M059J (cell line): ENCODE data around the gene ID4. TPM values are rescaled to one million over a fixed set of nuclear protein-coding genes. Genes with fewer than 3 reads are reported as not detected.

Experiments
- DNase-seq: peaks from one replicate; pipeline ENCODE4 v3.0.0-alpha.2; 2012; ENCODE audit warnings: low read depth
- total RNA-seq: library from RNA; depleted of rRNA; stranded (reverse); fragments of >200 nt; shearing (Covaris generic); gene quantifications from 2 replicates; pipeline ENCODE4 v1.2.3, GENCODE V29; 2014; rRNA removed

Gene ID4, protein sequence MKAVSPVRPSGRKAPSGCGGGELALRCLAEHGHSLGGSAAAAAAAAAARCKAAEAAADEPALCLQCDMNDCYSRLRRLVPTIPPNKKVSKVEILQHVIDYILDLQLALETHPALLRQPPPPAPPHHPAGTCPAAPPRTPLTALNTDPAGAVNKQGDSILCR
- total RNA-seq: 5.2 and 8.5 TPM in 2 replicates

DNA sequence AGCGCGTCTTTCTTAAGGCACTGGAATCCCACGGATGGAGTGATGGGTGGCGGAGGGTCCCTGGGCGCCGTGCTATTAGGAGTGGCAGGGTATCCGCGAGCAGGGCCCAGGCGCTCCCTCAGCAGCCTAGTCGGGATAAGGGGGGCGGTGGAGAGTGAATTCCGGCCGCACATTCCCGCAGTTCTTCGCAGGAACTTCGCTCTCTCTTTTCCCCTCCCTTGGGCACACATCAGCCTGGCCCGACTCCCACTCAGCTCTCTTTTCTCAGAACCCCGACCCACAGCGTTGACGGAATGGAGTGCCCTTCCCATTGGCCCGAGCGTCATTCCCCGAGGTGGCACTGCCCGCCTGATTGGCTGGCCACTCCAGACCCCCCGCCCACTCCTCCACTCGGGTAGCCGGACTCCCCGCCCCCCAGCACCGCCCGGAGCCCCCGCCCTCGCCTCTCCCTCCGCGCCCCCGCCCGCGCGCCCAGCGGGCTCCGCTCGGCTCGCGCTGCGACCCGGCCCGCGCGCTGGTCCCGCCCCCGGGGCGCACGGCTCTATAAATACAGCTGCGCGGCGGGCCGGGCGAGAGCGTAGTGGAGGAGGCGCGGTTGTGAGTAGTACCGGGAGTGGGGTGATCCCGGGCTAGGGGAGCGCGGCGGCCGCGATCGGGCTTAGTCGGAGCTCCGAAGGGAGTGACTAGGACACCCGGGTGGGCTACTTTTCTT is at the start of gene ID4:
ID4 (plus strand) TSS at position 572 of the 712 bp plus-strand sequence. CDS start 385 bp downstream, outside the sequence.
- DNase-seq: peak; percentile 94

DNA sequence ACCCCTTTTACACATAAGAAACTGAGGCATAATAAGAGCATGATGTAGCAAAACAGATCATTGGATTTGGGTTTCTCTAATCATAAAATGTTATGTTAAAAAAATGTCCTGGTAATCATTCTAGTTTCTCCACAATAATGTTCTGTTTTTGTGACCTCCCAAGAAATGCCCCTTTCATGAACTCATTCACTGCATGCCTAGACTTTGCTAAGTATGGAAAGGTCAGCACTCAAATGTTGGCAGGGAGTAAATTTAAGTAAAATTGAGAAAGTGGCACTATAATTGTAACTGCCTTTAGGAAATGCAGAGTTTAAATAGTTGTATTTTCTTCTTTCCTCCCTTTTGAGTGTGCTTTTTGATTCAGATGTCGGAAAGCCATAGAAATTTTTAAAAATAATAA is 48.5 kb upstream of the ID4 start:
- no peak for DNase-seq

DNA sequence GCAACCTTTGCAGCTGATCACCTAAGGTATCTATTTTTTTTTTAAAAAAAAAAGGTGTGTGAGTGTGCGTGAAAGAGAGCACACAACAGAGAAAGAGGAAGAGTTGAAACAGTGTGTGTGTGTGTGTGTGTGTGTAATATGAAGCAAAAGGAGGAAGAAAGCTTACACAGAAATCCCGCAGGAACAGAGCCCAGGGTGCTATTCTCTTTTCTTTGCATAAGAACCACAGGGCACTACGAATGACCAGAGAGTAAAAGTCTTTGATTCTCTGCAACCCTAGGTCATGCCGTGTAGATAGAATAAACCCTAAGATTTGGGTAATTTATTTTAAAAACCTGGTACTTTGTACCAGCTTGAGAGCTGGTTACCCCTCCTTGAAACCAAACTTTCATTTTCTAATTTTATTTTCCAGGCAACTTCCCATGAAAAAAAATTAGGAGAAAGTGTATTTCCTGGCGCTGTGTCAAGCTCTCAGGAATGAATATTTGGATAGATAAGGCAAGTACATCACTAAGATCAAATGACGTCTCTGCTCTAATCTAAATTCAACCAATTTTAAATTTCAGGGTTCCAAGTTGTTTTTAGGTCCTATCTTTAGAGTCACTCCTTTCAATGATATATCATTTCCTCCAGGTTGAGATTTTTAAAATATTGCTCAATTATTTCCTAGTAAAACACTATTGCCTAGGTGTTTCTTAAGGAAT is 47.9 kb upstream of the ID4 start:
- no peak for DNase-seq

DNA sequence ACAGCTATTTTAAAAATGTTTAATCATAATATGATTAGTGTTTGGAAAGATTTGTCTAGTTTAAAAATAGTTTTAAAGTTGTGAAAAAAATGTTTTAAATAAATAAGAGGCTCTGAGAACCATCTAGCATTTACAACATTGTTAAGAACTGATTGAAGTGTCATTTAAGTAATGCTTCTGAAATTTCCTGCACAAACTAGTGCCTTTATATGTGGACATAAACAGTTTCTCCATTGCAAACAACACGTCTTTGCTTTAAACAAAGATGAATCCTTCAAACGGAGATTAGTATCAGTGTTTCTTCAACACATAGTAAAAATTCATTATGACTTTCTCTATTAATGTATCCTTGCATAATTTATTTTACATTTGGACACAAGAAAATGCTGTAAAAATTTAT is 45.9 kb upstream of the ID4 start:
- DNase-seq: no peak

DNA sequence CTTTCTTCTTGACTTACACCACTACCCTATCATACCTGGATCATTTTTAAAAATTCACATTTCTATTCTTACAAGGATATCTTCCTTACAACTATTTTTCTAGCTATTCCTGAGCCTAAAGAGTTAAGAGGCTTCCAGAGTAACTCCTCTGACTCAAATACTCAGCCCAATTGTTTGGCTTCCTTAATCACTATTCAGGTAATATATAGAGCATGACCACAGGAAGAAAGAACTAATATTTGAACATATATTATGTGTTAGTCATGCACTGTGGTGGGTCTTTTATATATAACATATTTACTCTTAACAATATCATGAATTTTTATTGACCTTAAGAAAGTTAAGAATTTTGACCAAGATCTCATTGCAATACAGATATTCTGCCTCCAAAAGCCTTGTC is 42.0 kb upstream of the ID4 start:
- no peak for DNase-seq

DNA sequence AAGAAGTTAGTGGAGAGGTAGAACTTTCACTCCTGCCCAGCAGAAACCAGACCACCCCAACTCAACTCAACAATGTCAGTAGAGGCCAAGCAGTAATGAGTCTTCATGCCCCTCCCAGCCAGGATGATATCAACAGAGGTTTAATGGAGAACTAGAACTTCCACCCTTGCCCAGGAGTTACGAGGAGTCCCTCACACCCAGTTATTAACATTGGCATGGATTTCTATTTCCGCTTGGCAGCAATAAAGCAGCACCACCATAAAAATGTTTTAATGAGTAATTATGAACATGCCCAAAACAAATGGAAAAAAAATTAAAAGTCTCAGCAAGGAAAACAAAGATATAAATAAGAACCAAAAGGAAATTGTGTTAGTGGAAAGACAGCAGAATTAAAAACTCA is 40.7 kb upstream of the ID4 start:
- no peak for DNase-seq

DNA sequence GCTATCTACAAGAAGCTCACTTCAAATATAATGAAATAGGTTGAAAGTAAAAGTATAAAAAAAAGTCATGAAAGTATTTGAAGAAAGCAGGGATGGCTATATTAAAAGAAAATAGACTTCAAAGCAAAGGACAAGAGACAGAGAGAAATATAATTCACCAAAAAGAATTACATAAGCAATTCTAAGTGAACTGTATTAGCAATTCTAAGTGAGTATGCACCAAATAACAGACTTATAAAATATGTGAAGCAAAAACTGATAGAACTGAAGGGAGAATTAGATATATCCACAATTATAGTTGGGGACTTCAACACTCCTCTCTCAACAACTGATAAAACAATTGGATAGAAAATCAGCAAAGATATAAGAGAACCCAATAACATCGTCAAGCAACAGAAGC is 38.8 kb upstream of the ID4 start:
- DNase-seq: no peak

DNA sequence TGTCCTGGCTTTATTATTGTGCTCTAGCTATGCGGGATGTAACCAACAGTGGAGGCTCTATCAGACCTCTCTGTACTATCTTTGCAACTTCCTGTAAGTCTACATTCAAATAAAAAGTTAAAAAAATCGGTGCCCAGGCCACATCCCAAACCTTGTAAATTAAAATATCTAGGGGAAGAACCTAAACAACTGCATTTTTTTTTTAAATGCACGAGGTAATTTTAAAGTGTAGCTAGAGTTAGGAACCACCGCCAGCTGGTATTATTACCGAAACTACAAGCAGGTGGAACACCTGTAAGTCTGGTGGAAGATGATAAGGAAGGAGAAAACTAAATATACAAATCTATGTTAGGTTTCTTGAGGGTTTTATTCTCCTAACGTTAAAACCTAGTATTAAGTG is 34.5 kb upstream of the ID4 start:
- no peak for DNase-seq

DNA sequence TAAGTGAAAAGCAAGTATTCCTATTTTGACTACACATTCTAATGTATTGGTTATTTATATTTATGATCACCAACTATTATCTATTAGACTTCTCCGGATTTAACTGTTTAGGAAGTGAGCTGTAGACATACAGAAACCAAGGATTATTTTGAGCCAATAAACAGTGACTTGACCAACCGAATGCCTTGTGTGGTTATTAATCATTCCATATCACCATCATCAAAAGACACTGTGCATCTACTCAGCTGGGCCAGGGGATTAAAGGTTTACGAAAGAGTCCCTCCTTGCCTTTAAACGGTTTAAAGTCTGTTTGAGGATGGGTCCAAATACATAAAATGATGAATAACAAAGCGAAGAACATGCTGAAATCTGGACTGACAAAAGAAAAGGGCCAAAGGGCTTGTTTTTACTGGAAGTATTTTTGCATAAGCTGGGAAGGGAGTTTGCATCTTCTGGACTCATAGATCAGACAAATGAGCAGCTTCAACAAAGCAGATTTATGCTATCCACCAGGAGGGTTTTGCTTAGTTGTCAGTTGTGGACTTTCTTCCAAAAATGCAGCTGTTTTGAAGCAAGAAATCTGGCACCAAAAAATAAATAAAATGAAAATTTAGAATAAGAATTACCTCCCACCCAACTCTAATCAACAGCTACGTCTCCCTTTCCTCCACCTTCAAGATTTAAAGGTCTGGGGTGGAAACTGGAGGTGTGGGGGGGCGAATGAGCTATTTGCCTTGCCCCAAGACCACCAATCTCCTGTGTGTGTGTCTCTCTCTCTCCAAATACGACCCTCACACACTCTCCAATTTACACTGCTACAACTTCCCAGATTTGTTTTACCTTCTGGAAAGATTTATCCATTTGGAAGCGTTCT is 33.6 kb upstream of the ID4 start:
- peak; percentile 69 for DNase-seq

DNA sequence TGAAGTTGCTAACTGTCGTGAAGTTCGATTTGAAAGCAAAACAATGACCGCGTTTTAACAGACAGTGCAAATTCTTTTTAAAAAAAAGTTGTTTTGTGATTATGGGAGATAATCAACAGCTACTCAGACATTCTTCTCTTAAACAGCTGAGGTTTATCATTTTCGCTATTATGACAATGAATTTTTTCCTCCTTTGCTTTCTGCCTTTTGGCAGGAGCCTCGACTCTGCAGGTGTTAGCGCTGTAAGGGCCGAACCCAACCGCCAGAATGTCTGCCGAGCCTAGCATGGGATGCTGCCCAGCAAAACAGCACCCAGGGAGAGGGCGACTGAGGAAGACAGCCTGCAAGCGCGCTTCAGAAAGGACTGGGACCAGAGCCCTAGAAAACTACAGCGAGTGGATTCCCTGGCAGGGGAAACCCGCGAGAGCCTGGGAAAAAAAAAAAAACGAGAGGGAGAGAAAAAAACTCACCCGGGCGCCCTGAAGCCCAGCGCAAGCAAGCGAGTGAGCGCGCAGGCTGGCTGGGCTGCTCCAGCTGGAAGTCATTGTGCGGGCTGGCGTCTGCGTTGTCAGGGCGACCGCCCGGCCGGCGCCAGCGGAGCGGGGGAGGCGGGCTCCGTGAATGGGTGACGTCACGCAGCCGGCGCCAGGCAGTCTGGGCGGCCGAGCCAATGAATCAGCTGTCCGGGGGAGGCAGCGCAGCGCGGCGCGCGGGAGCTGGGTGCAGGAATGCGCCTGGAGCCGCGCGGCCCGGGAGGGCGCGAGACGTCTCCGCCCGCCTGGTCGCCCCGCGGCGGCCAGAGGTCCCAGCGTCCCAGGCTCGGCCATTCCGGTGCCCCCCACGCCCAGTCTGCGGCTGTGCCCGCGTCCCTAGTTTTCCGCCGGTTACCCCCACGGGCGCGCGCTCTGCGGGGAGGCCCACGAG is 32.7 kb upstream of the ID4 start:
- DNase-seq: peak; percentile 98

DNA sequence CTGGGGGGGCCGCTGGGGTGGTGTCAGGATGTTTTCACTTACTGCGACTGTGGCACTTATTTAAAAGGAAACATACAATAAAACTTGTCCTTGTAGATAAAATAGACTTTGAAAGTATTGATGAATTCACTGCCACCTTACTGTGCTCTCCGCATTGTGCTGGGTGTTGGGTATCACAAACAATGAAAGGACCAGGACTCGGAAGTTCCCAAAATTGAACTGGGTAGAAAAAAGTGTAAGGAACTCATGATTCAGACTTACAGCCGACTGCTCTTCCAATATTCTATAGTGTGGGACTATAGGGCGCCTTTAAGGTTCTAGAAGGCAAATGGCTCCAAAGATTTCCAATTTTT is 32.1 kb upstream of the ID4 start:
- no peak for DNase-seq

DNA sequence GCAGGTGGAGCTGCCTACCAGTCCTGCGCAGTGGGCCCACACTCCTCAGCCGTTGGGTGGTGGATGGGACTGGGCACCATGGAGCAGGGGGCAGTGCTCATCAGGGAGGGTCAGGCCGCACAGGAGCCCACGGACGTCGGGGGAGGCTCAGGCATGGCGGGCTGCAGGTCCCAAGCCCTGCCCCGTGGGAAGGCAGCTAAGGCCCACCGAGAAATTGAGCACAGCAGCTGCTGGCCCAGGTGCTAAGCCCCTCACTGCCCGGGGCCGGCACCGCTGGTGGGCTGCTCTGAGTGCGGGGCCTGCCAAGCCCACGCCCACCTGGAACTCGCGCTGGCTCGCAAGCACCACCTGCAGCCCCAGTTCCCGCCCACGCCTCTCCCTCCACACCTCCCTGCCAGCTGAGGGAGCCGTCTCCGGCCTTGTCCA is 30.2 kb upstream of the ID4 start:
- no peak for DNase-seq

DNA sequence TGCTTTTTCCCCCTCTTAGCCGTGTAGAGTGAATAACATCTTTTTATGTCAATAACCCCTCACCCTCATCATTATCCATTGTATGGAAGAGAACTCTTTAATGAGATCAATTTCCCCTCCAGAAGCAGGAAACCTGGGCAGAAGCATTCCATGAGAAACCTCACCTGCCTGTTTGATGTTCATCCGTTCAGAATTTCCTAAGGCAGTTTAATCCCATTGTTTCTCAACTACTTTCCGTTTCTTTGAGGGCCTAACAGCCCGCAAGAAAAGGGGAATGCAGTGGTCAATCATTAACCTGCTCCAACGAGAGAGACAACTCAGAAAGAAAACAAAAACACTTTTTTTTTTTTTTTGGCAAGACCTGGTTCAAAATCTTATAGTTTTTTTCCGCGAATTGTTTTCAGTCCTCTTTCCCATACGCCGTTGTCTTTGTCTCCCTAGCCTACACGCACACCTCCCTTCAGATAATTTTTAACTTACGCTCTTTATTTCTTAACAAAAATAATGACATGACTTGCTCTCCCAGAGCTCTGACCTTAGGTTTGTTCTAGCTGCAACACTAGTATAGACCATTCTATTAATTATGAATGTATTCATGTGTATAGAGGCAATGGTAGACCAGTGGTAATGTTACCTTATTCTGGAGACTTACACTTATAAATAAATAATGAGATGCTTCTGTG is 25.6 kb upstream of the ID4 start:
- no peak for DNase-seq

DNA sequence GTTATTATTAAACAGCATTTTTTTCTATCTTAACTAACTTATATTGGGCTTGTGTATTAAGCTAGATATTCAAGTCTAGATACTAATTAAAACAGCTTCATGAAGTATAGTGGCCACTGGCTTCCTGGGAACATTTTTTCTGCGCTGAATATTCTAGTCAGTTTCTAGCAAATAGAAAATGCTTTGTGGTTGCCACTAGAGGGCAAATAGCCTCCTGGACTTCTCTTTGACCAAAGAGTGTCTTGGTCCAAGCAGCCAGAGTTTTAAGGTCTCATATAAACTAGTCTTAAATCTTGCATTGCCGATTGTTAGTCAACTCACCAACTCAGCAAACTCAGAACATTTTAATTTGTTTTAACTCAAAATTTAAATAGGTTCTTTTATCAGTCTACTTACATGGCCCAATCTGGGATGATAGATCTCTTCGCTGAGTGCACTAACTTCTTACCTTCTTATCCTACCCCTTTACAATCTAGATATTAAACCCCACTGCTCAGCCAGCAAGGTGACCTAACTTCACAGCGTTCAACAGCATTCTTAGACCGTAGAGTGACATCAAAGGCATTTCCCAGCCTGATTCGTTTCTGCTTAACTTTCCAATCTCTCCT is 24.6 kb upstream of the ID4 start:
- DNase-seq: peak; percentile 64

DNA sequence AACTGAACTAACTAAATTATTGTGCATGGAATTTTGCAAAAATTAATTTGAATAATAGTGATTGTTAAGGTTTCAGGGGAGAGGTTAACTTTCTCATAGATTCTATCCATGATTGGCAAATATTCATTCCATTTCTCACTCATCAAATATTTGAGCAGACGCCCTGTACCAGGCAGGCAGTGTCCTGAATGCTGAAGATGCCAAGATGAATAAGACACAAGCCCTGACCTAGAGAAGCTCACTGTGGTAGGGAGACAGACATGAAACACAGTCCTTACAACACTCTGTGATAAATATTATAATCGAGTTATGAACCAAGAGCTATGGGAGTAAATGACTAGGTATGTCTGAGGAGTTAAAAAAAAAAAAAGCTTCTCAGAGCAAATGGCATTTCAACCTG is 18.4 kb upstream of the ID4 start:
- DNase-seq: no peak

DNA sequence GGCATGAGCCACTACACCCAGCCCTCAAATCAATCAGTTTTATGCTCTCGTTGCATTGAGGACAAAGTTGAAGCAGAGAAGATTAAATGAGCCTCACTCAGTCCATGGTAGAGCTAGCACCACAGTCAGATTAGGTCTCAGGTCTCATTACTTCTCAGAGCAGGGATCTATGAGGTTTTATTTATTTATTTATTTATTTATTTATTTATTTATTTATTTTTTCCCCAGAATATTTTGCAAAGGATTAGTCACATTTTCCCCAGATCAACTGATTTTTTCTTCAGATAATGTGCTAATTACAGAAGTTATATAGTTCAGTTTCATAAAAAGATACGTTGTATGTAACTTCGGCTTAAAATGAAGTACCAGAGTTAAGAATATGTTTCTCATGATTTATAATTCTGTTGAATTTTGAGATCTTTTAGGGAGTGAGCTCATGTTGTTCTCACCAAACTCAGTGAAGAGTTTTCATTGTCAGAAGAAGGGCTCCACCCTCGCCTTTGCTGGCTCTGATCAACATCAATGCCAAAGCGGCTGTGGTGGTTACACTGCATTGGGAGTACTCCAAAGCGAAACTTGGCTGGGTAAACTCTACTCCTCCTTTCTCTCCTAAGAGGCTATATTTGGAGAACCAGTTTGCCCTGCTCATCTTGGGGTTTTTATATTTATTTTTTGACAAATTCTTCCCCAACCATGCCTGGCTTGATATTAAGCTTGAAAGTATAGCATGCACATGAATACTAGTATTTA is 12.9 kb upstream of the ID4 start:
- no peak for DNase-seq

DNA sequence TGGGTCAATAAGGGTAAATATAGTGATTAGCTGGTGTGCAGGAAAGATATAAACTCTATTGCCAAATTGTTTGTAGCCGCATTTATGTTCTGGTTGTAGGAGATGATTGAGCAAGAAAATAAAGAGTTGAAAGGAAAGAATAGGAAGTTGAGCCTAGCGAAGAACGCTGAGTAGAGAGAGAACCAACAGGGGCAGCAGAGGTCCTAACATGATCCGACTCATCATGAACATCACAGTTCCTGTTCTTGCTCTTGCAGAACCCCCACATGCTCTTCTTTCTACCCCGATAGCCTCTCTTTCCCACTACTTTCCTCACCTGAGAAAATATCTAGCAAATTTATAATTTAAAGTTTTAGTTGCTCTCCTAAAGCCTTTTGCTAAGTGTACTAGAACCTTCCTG is 9.9 kb upstream of the ID4 start:
- no peak for DNase-seq

DNA sequence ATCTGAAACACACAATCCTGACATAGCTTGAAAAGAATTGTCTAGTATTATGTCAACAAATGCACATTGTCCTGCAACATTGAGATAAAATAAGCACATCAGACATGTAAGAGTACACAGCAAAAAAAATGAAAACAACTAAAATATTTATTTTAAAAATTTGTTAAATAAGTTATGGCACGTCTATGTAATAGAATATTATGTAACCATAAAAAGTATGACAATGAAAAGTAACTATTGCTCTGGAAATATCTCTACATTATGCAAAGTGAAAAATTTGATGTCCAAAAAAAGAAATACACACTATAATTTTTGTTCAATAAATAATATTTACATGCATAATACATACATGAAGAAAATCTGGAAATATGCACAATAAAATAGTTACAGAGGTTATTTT is 9.3 kb upstream of the ID4 start:
- no peak for DNase-seq

DNA sequence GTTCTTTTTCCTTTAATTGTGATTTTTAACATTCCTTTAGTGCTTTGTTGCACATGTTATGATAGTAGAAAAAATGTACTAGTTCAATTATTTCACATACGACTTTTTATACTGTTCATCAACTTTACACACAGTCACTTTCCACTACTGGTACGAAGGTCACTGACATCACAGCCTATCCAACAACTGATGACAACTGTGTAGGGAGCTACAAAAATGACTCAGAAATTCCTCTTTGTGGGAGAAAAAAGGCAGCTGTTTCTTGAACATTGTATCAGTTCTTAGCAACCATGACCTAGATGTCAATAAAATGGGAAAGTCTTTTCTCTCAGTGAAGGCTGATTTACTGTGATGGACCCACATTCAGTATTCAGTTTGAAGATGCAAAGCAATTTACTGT is 7.0 kb upstream of the ID4 start:
- peak; percentile 50 for DNase-seq
